Prostate gland (tissue), 2 donors: ENCODE data around the gene PRSS56.

Experiments used
- POLR2A ChIP-seq: fragments of 450-650 bp; IDR thresholded peaks from one replicate; pipeline ENCODE4 v1.6.1; 2016; ENCODE audit warnings: antibody characterized with exemption, mild to moderate bottlenecking
- POLR2AphosphoS5 ChIP-seq: sonication (generic); formaldehyde crosslinking; IDR thresholded peaks from one replicate; pipeline ENCODE4 v1.6.1; 2017; ENCODE audit warnings: antibody characterized with exemption
- TF ChIP-seq, protein P1 (sequence below), 4 experiments: fragments of 200-600 bp in 2 of 4; fragments of 450-650 bp in 2 of 4; sonication (generic) in 2 of 4; IDR thresholded peaks; 1 replicate in 3 of 4; 2 replicates in 1 of 4; pipeline ENCODE4 v1.5.1; 2016 to 2019; ENCODE audit warnings: antibody characterized with exemption in 4 of 4, mild to moderate bottlenecking in 2 of 4, moderate library complexity in 2 of 4

DNA sequence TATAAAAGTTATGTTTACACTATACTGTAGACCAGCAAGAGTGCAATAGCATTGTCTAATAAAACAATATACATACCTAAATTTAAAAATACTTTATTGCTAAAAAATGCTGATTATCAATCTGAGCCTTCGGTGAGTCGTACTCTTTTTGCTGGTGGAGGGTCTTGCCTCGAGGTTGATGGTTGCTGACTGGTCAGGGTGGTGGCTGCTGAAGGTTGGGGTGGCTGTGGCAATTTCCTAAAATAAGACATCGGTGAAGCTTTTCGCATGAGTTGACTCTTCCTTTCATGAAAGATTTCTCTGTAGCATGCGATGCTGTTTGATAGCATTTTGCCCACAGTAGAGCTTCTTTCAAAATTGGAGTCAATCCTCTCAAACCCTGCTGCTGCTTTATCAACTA is 27.8 kb downstream of the PRSS56 start:
- TF ChIP-seq, protein P1, sequence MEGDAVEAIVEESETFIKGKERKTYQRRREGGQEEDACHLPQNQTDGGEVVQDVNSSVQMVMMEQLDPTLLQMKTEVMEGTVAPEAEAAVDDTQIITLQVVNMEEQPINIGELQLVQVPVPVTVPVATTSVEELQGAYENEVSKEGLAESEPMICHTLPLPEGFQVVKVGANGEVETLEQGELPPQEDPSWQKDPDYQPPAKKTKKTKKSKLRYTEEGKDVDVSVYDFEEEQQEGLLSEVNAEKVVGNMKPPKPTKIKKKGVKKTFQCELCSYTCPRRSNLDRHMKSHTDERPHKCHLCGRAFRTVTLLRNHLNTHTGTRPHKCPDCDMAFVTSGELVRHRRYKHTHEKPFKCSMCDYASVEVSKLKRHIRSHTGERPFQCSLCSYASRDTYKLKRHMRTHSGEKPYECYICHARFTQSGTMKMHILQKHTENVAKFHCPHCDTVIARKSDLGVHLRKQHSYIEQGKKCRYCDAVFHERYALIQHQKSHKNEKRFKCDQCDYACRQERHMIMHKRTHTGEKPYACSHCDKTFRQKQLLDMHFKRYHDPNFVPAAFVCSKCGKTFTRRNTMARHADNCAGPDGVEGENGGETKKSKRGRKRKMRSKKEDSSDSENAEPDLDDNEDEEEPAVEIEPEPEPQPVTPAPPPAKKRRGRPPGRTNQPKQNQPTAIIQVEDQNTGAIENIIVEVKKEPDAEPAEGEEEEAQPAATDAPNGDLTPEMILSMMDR (IDR thresholded peaks at IDR 0.05): no peak
- no peak for TF ChIP-seq POLR2A
- no peak for TF ChIP-seq POLR2AphosphoS5
